ENCODE measurements around the gene B4GALT1.

DNA sequence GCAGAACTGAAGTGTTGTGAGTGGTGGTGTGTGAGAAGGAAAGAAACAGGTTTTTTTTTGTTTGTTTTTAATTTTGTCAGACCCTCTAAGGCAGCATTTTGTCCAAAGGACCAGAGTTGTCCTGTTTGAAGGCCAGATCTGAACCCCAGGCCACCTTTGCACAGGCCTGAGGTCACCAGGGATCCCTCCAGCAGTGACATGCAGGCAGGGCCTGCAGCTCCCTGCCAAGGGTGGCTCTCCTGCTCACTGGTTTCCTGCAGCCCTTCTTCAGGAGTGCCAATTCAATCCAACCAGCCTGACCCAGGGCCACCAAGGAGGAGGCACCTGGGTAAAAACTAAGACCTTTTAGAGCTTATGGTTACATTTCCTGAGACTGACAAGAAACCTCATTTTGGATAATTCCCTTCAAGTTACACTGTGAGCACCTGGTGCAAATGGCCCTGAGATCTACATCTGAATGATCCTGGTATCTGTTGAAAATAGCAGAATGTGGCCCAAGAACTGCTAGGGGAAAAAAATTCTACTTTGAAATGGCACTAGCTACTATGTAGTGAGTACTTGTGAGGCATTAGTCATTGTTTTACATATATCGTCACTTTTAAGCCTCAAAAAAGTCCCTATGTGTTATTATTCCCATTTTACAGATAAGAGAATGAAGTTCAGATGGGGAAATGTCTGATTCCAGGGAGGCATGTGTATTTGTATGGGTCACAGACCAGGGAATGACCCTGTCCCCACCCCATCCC, 57.1 kb downstream of the B4GALT1 start:
- TF ChIP-seq, protein P1, sequence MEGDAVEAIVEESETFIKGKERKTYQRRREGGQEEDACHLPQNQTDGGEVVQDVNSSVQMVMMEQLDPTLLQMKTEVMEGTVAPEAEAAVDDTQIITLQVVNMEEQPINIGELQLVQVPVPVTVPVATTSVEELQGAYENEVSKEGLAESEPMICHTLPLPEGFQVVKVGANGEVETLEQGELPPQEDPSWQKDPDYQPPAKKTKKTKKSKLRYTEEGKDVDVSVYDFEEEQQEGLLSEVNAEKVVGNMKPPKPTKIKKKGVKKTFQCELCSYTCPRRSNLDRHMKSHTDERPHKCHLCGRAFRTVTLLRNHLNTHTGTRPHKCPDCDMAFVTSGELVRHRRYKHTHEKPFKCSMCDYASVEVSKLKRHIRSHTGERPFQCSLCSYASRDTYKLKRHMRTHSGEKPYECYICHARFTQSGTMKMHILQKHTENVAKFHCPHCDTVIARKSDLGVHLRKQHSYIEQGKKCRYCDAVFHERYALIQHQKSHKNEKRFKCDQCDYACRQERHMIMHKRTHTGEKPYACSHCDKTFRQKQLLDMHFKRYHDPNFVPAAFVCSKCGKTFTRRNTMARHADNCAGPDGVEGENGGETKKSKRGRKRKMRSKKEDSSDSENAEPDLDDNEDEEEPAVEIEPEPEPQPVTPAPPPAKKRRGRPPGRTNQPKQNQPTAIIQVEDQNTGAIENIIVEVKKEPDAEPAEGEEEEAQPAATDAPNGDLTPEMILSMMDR (IDR thresholded peaks at IDR 0.05; ENCODE audit: low read length), result no peak
- TF ChIP-seq EZH2 (optimal IDR thresholded peaks at IDR 0.05; ENCODE audit: low read depth, low read length) (no peak), EZH2phosphoT487 (IDR thresholded peaks at IDR 0.05; ENCODE audit: low read length) (no peak)
